Peyer's patch (tissue), 4 donors: ENCODE data around the gene NEB. TPM values are rescaled to one million over a fixed set of nuclear protein-coding genes. Genes with fewer than 3 reads are reported as not detected.

Source experiments
- DNase-seq, 3 donors: peaks; one replicate each; pipeline ENCODE4 v3.0.0-alpha.2; 2017 to 2019
- H3K27ac ChIP-seq, 4 donors: fragments of 200-600 bp; sonication (generic); one replicate each; pipeline ENCODE4 v1.5.1; 2016 to 2019
- H3K27me3 ChIP-seq, 2 donors: fragments of 200-600 bp; sonication (generic); one replicate each; pipeline ENCODE4 v1.5.1; 2019
- H3K36me3 ChIP-seq, 3 donors: fragments of 200-600 bp; sonication (generic); one replicate each; pipeline ENCODE4 v1.5.1; 2016 to 2019
- H3K4me1 ChIP-seq, 4 donors: fragments of 200-600 bp; sonication (generic); one replicate each; pipeline ENCODE4 v1.5.1; 2016 to 2019
- H3K4me3 ChIP-seq, 4 donors: fragments of 200-600 bp; sonication (generic); 1 replicate in 3 of 4; 2 replicates in 1 of 4; pipeline ENCODE4 v1.5.1; 2016 to 2019; ENCODE audit warnings: mild to moderate bottlenecking in 1 of 4
- H3K9me3 ChIP-seq, 4 donors: fragments of 200-600 bp; sonication (generic); one replicate each; pipeline ENCODE4 v1.5.1; 2016 to 2019; ENCODE audit warnings: mild to moderate bottlenecking in 1 of 4
- POLR2A ChIP-seq, 2 donors: fragments of 450-650 bp; IDR thresholded peaks; one replicate each; pipeline ENCODE4 v1.5.1; 2017; ENCODE audit warnings: antibody characterized with exemption in 2 of 2, mild to moderate bottlenecking in 2 of 2, moderate library complexity in 2 of 2
- total RNA-seq, 4 donors: library from RNA; depleted of rRNA; stranded (reverse); fragments of >200 nt; gene quantifications; one replicate each; pipeline ENCODE4 v1.1.0, GENCODE V29; 2016
- TF ChIP-seq, protein P1 (sequence below), 6 experiments: fragments of 450-650 bp in 4 of 6; fragments of 200-600 bp in 2 of 6; sonication (generic) in 1 of 6; IDR thresholded peaks; one replicate each; pipeline ENCODE4 v1.5.1; 2017 to 2019; ENCODE audit warnings: antibody characterized with exemption in 6 of 6, mild to moderate bottlenecking in 3 of 6, moderate library complexity in 1 of 6

The NEB gene
- total RNA-seq, 4 donors from 2014 or later: 2.7 to 5.1 (median 4.2) TPM

DNA sequence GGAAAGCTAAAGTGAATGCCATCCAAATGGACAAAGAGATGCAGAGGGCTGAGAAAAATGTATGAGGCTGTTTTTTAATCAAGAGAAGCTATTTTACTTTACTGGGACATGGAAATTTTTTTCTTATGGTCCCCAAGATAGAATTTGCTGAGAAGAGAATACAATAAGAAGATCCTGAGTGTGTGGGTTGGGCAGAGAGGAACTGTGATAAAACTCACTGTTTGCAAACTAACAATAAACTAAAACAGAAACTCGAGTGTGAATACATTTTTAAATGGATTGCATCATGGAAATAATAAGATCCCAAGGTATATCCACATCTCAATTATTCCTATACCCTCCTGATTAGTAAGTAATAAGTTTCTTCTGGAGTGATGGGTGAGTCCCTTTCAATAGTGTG is 4.4 kb downstream of the NEB start:
- TF ChIP-seq, protein P1, sequence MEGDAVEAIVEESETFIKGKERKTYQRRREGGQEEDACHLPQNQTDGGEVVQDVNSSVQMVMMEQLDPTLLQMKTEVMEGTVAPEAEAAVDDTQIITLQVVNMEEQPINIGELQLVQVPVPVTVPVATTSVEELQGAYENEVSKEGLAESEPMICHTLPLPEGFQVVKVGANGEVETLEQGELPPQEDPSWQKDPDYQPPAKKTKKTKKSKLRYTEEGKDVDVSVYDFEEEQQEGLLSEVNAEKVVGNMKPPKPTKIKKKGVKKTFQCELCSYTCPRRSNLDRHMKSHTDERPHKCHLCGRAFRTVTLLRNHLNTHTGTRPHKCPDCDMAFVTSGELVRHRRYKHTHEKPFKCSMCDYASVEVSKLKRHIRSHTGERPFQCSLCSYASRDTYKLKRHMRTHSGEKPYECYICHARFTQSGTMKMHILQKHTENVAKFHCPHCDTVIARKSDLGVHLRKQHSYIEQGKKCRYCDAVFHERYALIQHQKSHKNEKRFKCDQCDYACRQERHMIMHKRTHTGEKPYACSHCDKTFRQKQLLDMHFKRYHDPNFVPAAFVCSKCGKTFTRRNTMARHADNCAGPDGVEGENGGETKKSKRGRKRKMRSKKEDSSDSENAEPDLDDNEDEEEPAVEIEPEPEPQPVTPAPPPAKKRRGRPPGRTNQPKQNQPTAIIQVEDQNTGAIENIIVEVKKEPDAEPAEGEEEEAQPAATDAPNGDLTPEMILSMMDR (IDR thresholded peaks at IDR 0.05): no peak
- TF ChIP-seq POLR2A (IDR thresholded peaks at IDR 0.05): no peak
- Histone ChIP-seq H3K27me3 (no peaks in the 10 kb centered on the region), H3K9me3 (no peaks in the 10 kb centered on the region), H3K27ac (no peak overlapping the region), H3K4me3 (no peak overlapping the region), H3K36me3 (no peaks in the 10 kb centered on the region), H3K4me1 (no peaks in the 10 kb centered on the region)
- no peak for DNase-seq

DNA sequence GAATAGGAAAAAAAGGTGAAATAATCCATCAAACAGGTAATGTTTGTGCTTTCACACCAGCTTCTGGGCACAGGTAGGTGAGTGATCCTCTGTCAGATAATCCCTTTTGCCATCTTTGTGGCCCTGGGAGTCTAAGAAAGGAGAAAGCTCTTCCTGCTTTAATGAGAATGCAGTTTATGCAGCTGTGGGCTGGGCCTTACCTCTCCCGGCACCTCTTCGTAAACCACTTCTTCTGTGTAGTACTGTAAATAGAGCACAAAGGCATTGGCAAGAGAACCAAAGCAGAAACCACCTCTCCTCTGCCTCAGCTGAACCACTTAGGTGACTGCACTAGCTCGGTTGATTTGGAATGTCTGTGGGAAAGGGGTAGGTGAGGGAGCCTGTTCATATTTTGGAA is 4.9 kb downstream of the NEB start:
- TF ChIP-seq, protein P1 (IDR thresholded peaks at IDR 0.05): no peak
- no peak for TF ChIP-seq POLR2A (IDR thresholded peaks at IDR 0.05)
- no peaks in the 10 kb centered on the region for H3K27me3 ChIP-seq
- no peaks in the 10 kb centered on the region for H3K4me1 ChIP-seq
- H3K27ac ChIP-seq: no peak overlapping the region
- H3K36me3 ChIP-seq: no peaks in the 10 kb centered on the region
- no peak for DNase-seq
- H3K4me3 ChIP-seq: no peak overlapping the region
- no peaks in the 10 kb centered on the region for H3K9me3 ChIP-seq

DNA sequence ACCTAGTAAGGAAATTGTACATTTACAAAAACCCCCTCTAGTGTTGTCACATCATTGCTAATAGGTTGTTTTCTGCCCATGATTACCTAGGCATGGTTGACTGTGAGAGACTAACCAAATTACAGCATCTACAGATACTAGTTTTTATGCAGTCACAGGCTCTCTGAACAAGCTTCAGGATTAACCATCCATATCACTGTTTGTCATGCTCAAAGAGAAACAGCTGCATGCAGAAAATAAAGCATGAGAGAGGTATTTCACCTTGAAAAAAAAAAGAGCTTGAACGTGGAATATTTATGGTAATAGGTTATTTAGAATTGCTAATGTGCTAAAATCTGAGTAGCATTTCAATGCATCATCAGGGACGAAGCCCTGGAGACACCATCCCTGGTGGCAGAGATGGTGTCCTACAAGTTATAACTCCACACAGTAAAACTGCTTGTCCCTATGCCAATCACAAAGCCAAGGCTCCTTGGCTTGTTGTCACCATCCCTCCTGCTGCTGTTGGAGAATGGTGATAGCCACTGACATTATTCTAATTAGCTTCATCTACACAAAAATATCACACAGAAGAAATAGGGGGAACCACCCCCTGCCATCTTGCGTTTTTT is 5.4 kb downstream of the NEB start:
- Histone ChIP-seq H3K9me3 (no peaks in the 10 kb centered on the region), H3K4me3 (no peak overlapping the region), H3K36me3 (no peaks in the 10 kb centered on the region), H3K4me1 (no peaks in the 10 kb centered on the region), H3K27ac (no peak overlapping the region), H3K27me3 (no peaks in the 10 kb centered on the region)
- TF ChIP-seq POLR2A (IDR thresholded peaks at IDR 0.05): no peak
- TF ChIP-seq, protein P1 (IDR thresholded peaks at IDR 0.05): no peak
- DNase-seq: no peak

DNA sequence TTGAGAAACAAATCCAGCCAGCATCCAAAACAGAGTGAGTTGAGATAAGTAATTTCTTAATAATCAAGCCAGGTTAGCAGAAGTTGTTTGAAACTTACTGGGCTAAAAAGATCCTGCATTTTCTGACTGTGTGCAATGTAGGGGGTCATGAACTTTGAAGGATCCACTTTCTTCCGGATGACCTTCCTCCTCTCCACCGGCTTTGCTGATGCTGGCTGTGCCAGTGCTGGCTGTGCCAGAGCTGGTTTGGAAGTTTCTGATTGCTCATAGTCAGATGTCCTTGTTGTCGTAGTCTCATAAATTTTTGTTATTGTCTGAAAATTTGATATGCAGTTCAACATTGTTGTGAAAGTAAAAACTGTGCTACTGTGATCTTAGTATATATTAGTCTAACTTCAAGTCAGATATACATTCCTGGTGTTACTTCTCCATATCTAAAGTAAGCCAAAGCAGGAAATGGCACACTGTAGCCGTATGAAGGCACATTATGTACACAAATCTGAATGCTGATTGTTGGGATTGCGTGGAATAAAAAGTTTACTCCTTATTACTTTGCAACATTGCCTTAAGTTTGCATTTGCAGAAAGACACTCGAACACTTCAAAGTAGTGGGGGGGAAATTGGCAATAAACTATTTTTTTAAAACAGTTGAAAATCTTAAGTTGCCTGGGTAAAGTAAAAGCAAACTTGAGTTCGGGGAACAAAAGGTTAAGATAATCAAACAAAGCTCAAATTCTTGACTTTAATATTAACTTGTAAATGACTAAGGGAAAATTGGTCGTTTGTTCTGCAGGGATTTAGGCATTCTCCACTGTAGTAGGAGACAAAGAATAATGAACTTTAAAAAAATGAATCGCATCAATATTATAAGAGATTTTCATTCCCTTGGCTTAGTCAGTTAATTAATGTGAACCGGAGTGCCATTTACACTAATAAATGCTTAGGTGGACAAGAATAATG is 6.4 kb downstream of the NEB start:
- no peak for TF ChIP-seq POLR2A (IDR thresholded peaks at IDR 0.05)
- TF ChIP-seq, protein P1 (IDR thresholded peaks at IDR 0.05): no peak
- H3K9me3 ChIP-seq: no peaks in the 10 kb centered on the region
- DNase-seq: no peak
- H3K4me3 ChIP-seq: no peak overlapping the region
- H3K36me3 ChIP-seq: no peaks in the 10 kb centered on the region
- H3K27me3 ChIP-seq: no peaks in the 10 kb centered on the region
- H3K27ac ChIP-seq: no peak overlapping the region
- no peaks in the 10 kb centered on the region for H3K4me1 ChIP-seq

DNA sequence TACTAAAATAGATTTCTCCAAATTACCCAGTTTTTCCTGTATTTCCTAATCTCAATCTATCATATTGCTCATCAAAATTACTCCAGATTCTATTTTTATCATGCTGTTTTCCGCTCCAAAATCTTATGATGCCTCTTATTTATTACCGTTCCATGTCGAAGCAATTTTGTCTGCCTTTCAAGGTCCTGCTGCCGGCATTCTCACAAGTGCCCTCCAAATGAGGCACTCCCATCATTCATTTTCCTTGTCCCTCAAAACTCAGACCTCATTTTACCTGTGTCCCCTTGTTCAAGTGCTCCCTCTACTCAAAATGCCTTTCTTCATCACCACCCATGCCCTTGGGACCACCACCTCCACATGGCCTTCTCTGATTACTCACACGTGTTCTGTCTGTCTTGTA is 13.1 kb downstream of the NEB start:
- Histone ChIP-seq H3K27me3 (no peaks in the 10 kb centered on the region), H3K4me1 (no peaks in the 10 kb centered on the region), H3K27ac (no peak overlapping the region), H3K9me3 (no peaks in the 10 kb centered on the region), H3K4me3 (no peak overlapping the region), H3K36me3 (no peaks in the 10 kb centered on the region)
- TF ChIP-seq, protein P1 (IDR thresholded peaks at IDR 0.05): no peak
- TF ChIP-seq POLR2A (IDR thresholded peaks at IDR 0.05): no peak
- DNase-seq: no peak
